Measurements from ENCODE around the gene ARHGAP10. TPM values are rescaled to one million over a fixed set of nuclear protein-coding genes. Genes with fewer than 3 reads are reported as not detected.
"Not testable (repeated sequence)": the region's sequence is repeated elsewhere in the genome, so short reads cannot be mapped to it uniquely, and the experiment has no call there.

The ARHGAP10 gene
- total RNA-seq, 4 donors from 2014 or later: 131 to 217 (median 206) TPM

GRCh38 chr4:147794787-147795413 is 63.0 kb downstream of the ARHGAP10 start:
- Histone ChIP-seq H3K9me3 (no peaks in the 10 kb centered on the region), H3K4me1 (peaks cover 0 to 77% (median 19%) of the 10 kb centered on the region in 4 donors), H3K27ac (no peak overlapping the region), H3K27me3 (no peaks in the 10 kb centered on the region), H3K4me3 (no peak overlapping the region), H3K36me3 (peaks cover 0 to 4% (median 0%) of the 10 kb centered on the region in 3 donors)
- no peak for DNase-seq (ENCODE audit: low spot score in 2 of 2)
- 74 to 84% methylated on average over 5 of the region's 5 CpGs for WGBS, 2 donors
- TF ChIP-seq POLR2A (IDR thresholded peaks at IDR 0.05) (no peak), EP300 (IDR thresholded peaks at IDR 0.05) (no peak)
- TF ChIP-seq, protein P1, sequence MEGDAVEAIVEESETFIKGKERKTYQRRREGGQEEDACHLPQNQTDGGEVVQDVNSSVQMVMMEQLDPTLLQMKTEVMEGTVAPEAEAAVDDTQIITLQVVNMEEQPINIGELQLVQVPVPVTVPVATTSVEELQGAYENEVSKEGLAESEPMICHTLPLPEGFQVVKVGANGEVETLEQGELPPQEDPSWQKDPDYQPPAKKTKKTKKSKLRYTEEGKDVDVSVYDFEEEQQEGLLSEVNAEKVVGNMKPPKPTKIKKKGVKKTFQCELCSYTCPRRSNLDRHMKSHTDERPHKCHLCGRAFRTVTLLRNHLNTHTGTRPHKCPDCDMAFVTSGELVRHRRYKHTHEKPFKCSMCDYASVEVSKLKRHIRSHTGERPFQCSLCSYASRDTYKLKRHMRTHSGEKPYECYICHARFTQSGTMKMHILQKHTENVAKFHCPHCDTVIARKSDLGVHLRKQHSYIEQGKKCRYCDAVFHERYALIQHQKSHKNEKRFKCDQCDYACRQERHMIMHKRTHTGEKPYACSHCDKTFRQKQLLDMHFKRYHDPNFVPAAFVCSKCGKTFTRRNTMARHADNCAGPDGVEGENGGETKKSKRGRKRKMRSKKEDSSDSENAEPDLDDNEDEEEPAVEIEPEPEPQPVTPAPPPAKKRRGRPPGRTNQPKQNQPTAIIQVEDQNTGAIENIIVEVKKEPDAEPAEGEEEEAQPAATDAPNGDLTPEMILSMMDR (IDR thresholded peaks at IDR 0.05): no peak

DNA sequence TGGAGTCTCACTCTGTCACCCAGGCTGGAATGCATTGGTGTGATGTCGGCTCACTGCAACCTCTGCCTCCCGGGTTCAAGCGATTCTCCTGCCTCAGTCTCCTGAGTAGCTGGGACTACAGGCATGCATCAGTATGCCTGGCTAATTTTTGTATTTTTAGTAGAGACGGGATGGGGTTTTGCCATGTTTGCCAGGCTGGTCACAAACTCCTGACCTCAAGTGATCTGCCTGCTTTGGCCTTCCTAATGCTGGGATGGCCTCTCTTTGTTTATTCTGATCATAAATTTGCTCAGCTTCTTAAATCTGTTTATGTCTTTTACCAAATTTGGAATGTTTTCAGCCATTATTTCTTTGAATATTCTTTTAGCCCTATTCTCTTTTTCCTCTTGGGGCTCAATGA is 67.2 kb downstream of the ARHGAP10 start:
- not testable (repeated sequence) for H3K9me3 ChIP-seq; H3K36me3 ChIP-seq; DNase-seq (ENCODE audit: low spot score in 2 of 2); H3K4me3 ChIP-seq; H3K27me3 ChIP-seq
- WGBS, 2 donors: 65 to 66% methylated on average over 4 of the region's 4 CpGs
- H3K4me1 ChIP-seq: peaks cover 0 to 60% (median 4%) of the 10 kb centered on the region in 4 donors
- peak overlapping the region in 2 of 4 donors; percentile 0 to 22 for H3K27ac ChIP-seq

GRCh38 chr4:147799986-147800555 is 68.2 kb downstream of the ARHGAP10 start:
- Histone ChIP-seq H3K9me3 (no peaks in the 10 kb centered on the region), H3K4me1 (peaks cover 0 to 61% (median 3%) of the 10 kb centered on the region in 4 donors), H3K36me3 (peaks cover 0 to 4% (median 0%) of the 10 kb centered on the region in 3 donors), H3K27me3 (no peaks in the 10 kb centered on the region), H3K27ac (peak overlapping the region in 2 of 4 donors; percentile 18 to 29), H3K4me3 (no peak overlapping the region)
- DNase-seq (ENCODE audit: low spot score in 2 of 2): no peak
- 87 to 91% methylated on average over 7 of the region's 7 CpGs for WGBS, 2 donors
- no peak for TF ChIP-seq POLR2A (IDR thresholded peaks at IDR 0.05)
- TF ChIP-seq EP300 (IDR thresholded peaks at IDR 0.05): no peak
- TF ChIP-seq, protein P1 (IDR thresholded peaks at IDR 0.05): no peak

GRCh38 chr4:147801820-147802219 is 69.9 kb downstream of the ARHGAP10 start:
- H3K36me3 ChIP-seq: peaks cover 0 to 4% (median 0%) of the 10 kb centered on the region in 3 donors
- DNase-seq (ENCODE audit: low spot score in 2 of 2): no peak
- H3K4me1 ChIP-seq: peaks cover 0 to 56% (median 3%) of the 10 kb centered on the region in 4 donors
- TF ChIP-seq EP300 (IDR thresholded peaks at IDR 0.05): no peak
- TF ChIP-seq, protein P1 (IDR thresholded peaks at IDR 0.05): no peak
- no peak for TF ChIP-seq POLR2A (IDR thresholded peaks at IDR 0.05)
- H3K27ac ChIP-seq: no peak overlapping the region
- no peak overlapping the region for H3K4me3 ChIP-seq
- 77 to 80% methylated on average over 4 of the region's 4 CpGs for WGBS, 2 donors
- H3K9me3 ChIP-seq: no peaks in the 10 kb centered on the region
- H3K27me3 ChIP-seq: no peaks in the 10 kb centered on the region

- no peaks in the 10 kb centered on the region for H3K27me3 ChIP-seq
- TF ChIP-seq EP300 (IDR thresholded peaks at IDR 0.05): no peak
- TF ChIP-seq POLR2A (IDR thresholded peaks at IDR 0.05): no peak
- H3K9me3 ChIP-seq: no peaks in the 10 kb centered on the region
- no peak overlapping the region for H3K4me3 ChIP-seq
- peaks cover 0 to 51% (median 3%) of the 10 kb centered on the region in 4 donors for H3K4me1 ChIP-seq
- H3K27ac ChIP-seq: no peak overlapping the region
- WGBS, 2 donors: 62 to 67% methylated on average over 2 of the region's 2 CpGs
- H3K36me3 ChIP-seq: peaks cover 0 to 2% (median 0%) of the 10 kb centered on the region in 3 donors
- no peak for DNase-seq (ENCODE audit: low spot score in 2 of 2)
These were observed 70.5 kb downstream of the ARHGAP10 start for GRCh38 chr4:147802346-147802745.

DNA sequence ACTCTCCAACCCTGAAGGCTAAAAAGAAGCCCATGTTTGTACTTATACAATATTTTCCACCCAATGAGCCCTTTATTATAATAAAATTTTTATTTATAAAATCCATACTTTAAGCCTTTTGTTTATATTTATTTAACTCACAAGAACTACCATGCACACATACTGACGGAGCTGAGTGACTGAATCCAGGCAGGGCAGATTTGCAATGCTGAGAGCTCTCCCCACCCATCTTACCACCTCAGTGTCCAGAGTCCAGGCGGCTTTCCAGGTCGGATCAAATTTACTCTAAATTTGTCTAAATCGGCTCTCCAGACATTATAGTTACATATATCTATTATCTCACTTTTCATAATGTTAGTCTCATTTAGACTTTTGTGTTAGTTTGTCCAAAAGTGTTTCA is 74.1 kb downstream of the ARHGAP10 start:
- Histone ChIP-seq H3K27ac (no peak overlapping the region), H3K36me3 (no peaks in the 10 kb centered on the region), H3K4me3 (no peak overlapping the region), H3K27me3 (no peaks in the 10 kb centered on the region), H3K4me1 (peaks cover 3 to 56% (median 11%) of the 10 kb centered on the region in 4 donors), H3K9me3 (no peaks in the 10 kb centered on the region)
- DNase-seq (ENCODE audit: low spot score in 2 of 2): no peak
- TF ChIP-seq, protein P1 (IDR thresholded peaks at IDR 0.05): no peak
- TF ChIP-seq POLR2A (IDR thresholded peaks at IDR 0.05) (no peak), EP300 (IDR thresholded peaks at IDR 0.05) (no peak)
- 90 to 93% methylated on average over 4 of the region's 4 CpGs for WGBS, 2 donors
